Endothelial cell of umbilical vein (primary cell): Measurements from ENCODE around the gene SMAD2. TPM values are rescaled to one million over a fixed set of nuclear protein-coding genes. Genes with fewer than 3 reads are reported as not detected.
A peak's percentile ranks its signal among the peaks of the same experiment; 100 is the strongest.

Experiments used
- BruUV-seq: library from RNA; stranded (reverse); fragments of 400-500 nt; replicated peaks from 2 replicates; lab custom pipeline; 2021; lab: Mats Ljungman, UMichigan
- CTCF ChIA-PET: fragments of 300-600, 350-600 bp; sonication (Branson Sonifier 250); formaldehyde crosslinking; loops from one replicate; lab custom pipeline; 2021; ENCODE audit warnings: antibody characterized with exemption, inconsistent platforms; lab: Charles Lee
- POLR2A ChIA-PET: fragments of 300-600, 350-600 bp; sonication (Branson Sonifier 250); formaldehyde crosslinking; loops from one replicate; lab custom pipeline; 2021; ENCODE audit warnings: antibody characterized with exemption, inconsistent platforms; lab: Charles Lee
- DNase-seq: peaks from one replicate; pipeline ENCODE4 v3.0.0-alpha.2; 2011; ENCODE audit warnings: low read depth, low spot score
- FAIRE-seq: peaks from 2 replicates; lab custom pipeline; 2011; peaks lifted over from hg19 to GRCh38; lab: Jason Lieb, UNC
- H2AFZ ChIP-seq: 2 replicates; pipeline ENCODE4 v1.6.0; 2012; ENCODE audit warnings: low read depth, low read length, control low read depth, inconsistent platforms
- H3K27ac ChIP-seq: 2 replicates; pipeline ENCODE4 v1.5.1; 2011; ENCODE audit warnings: low read depth, mild to moderate bottlenecking, control low read depth, low read length, moderate library complexity; ENCODE audit not compliant: insufficient read depth
- H3K27me3 ChIP-seq, 2 experiments: 2 replicates each; pipeline versions ENCODE4 v1.6.0 to v1.6.1; 2011; ENCODE audit warnings: low read length in 2 of 2, mixed read lengths in 1 of 2; ENCODE audit not compliant: control insufficient read depth in 2 of 2, insufficient read depth in 2 of 2
- H3K36me3 ChIP-seq, 2 experiments: 2 replicates in 1 of 2; 3 replicates in 1 of 2; pipeline ENCODE4 v1.5.1; 2011; ENCODE audit warnings: low read length in 2 of 2, mild to moderate bottlenecking in 1 of 2, moderate library complexity in 1 of 2; ENCODE audit not compliant: control insufficient read depth in 2 of 2, insufficient read depth in 2 of 2; ENCODE audit errors: extremely low read depth in 1 of 2
- H3K4me1 ChIP-seq: 3 replicates; pipeline ENCODE4 v1.5.1; 2011; ENCODE audit warnings: mild to moderate bottlenecking, low read length; ENCODE audit not compliant: control insufficient read depth, insufficient read depth; ENCODE audit errors: extremely low read depth
- H3K4me2 ChIP-seq: 2 replicates; pipeline ENCODE4 v1.6.1; 2011; ENCODE audit warnings: low read length, control low read depth, mixed read lengths; ENCODE audit not compliant: insufficient read depth
- H3K4me3 ChIP-seq, 3 experiments: fragments of 200-600 bp in 1 of 3; sonication (generic), shearing (Covaris generic) in 1 of 3; replicated peaks in 1 of 3; 2 replicates each; pipeline ENCODE4 v1.5.1; 2011 to 2016; ENCODE audit warnings: control low read depth in 3 of 3, low read length in 3 of 3, mild to moderate bottlenecking in 2 of 3, inconsistent platforms in 1 of 3, low read depth in 1 of 3, moderate library complexity in 1 of 3; ENCODE audit not compliant: insufficient read depth in 1 of 3
- H3K79me2 ChIP-seq: 2 replicates; pipeline ENCODE4 v1.6.0; 2012; ENCODE audit warnings: low read length, inconsistent platforms; ENCODE audit not compliant: control insufficient read depth, insufficient read depth
- H3K9ac ChIP-seq: replicated peaks from 2 replicates; pipeline ENCODE3; 2011; ENCODE audit warnings: low read length, control low read depth; ENCODE audit not compliant: insufficient read depth; ENCODE audit errors: extremely low read depth
- H3K9me1 ChIP-seq: replicated peaks from 3 replicates; pipeline ENCODE4 v1.6.0; 2011; ENCODE audit warnings: mild to moderate bottlenecking, low read length; ENCODE audit not compliant: control insufficient read depth, insufficient read depth; ENCODE audit errors: extremely low read depth
- H3K9me3 ChIP-seq: replicated peaks from 2 replicates; pipeline ENCODE4 v1.5.1; 2012; ENCODE audit warnings: low read length, inconsistent platforms; ENCODE audit not compliant: control insufficient read depth, insufficient read depth
- H4K20me1 ChIP-seq: replicated peaks from 2 replicates; pipeline ENCODE3; 2011; ENCODE audit warnings: mild to moderate bottlenecking, low read length; ENCODE audit not compliant: control insufficient read depth, insufficient read depth; ENCODE audit errors: extremely low read depth
- EZH2 ChIP-seq: IDR thresholded peaks from 2 replicates; pipeline ENCODE4 v1.6.1; 2012; ENCODE audit warnings: borderline replicate concordance, low read depth, mild to moderate bottlenecking, moderate library complexity, low read length, inconsistent platforms; ENCODE audit not compliant: severe bottlenecking
- FOS ChIP-seq: IDR thresholded peaks from 2 replicates; pipeline ENCODE4 v1.6.1; 2011; ENCODE audit warnings: mild to moderate bottlenecking, low read length, moderate library complexity, borderline replicate concordance; ENCODE audit not compliant: insufficient read depth
- GATA2 ChIP-seq: IDR thresholded peaks from 2 replicates; pipeline ENCODE4 v1.7.0; 2011; ENCODE audit warnings: low read depth, mild to moderate bottlenecking, moderate library complexity, mixed read lengths, low read length; ENCODE audit not compliant: insufficient read length, insufficient read depth
- JUN ChIP-seq: IDR thresholded peaks from 2 replicates; pipeline ENCODE4 v1.6.1; 2011; ENCODE audit warnings: borderline replicate concordance, low read depth; ENCODE audit not compliant: insufficient read length, insufficient read depth
- MYC ChIP-seq: IDR thresholded peaks from one replicate; pipeline ENCODE4 v1.6.1; 2011; ENCODE audit warnings: mild to moderate bottlenecking, low read depth, low read length
- POLR2A ChIP-seq: IDR thresholded peaks from 2 replicates; pipeline ENCODE4 v1.6.1; 2012; ENCODE audit warnings: low read depth, mild to moderate bottlenecking, control low read depth, low read length
- POLR2AphosphoS5 ChIP-seq: IDR thresholded peaks from 2 replicates; pipeline ENCODE4 v1.6.1; 2012; ENCODE audit warnings: low read depth, mild to moderate bottlenecking, control low read depth, low read length, moderate library complexity; ENCODE audit not compliant: insufficient read depth
- dilution Hi-C: fragments of 300-500 bp; cut with MboI; formaldehyde crosslinking; loops from one replicate; pipeline ENCODE4 v1.15.0; 2019; ENCODE audit warnings: low sequenced_read_pairs; ENCODE audit not compliant: extremely low pct_ligation_motif_present
- intact Hi-C: fragments of 100-400 bp; cut with micrococcal nuclease; formaldehyde crosslinking; loops from one replicate; pipeline ENCODE4 v1.10.0; 2022
- polyA plus RNA-seq, 4 experiments: library from polyadenylated mRNA; depleted of rRNA in 3 of 4; stranded (reverse) in 3 of 4; unstranded in 1 of 4; fragments of >200 nt; gene quantifications; 2 replicates each; pipeline versions ENCODE4 v1.2.1 to v1.2.3, GENCODE V29; 2011 to 2012; ENCODE audit warnings: missing spikeins in 1 of 4
- total RNA-seq: library from RNA; stranded (reverse); gene quantifications from 2 replicates; pipeline ENCODE4 v1.2.3, GENCODE V29; 2021
- TF ChIP-seq, protein P1 (sequence below): IDR thresholded peaks from 2 replicates; pipeline ENCODE4 v1.6.1; 2011; ENCODE audit not compliant: insufficient read depth, insufficient read length
- TF ChIP-seq, protein P2 (sequence below), 2 donors: IDR thresholded peaks; 1 replicate in 1 of 2; 2 replicates in 1 of 2; pipeline ENCODE4 v1.5.1; 2011; ENCODE audit warnings: low read length in 2 of 2, mild to moderate bottlenecking in 2 of 2, moderate library complexity in 2 of 2, control low read depth in 1 of 2, inconsistent platforms in 1 of 2, low read depth in 1 of 2; ENCODE audit not compliant: insufficient read depth in 1 of 2; ENCODE audit errors: extremely low read depth in 1 of 2

The SMAD2 gene
- total and polyA plus RNA-seq, 2 donors (not counting 3 experiments of a cell fraction or from before 2014, with no cell fraction given), result 40.3 to 123 TPM

DNA sequence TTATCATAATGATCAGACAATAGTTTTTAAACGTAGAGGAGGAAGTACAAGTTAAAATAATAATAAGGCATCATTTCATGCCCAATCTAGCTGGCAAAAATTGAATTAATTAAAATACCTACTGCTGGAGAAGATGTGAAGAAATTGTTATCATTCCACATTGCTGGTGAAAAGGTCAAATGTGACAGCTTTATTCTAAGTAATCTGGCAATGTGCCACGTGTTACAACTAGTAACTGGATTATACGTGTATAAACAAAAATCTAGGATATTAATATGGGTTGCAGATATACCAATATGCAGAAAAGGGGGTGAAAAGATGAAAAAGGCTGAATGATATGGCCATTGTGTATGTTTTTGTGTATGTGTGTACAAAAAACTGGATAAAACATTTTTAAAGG, 32.4 kb downstream of the SMAD2 start:
- H3K4me1 ChIP-seq, result peaks cover 31% of the 10 kb centered on the region
- H3K9me1 ChIP-seq, result no peaks in the 10 kb centered on the region
- no peaks in the 10 kb centered on the region for H3K9me3 ChIP-seq
- TF ChIP-seq EZH2 (no peak), POLR2AphosphoS5 (no peak), JUN (no peak), POLR2A (no peak), FOS (no peak)
- no peak overlapping the region for H3K27ac ChIP-seq
- DNase-seq, result peak; percentile 32
- H2AFZ ChIP-seq, result no peak overlapping the region
- intact Hi-C loops, result loop anchor here (2.0 kb wide), 1 partner anchor 33 kb away; the partner anchor contains the start of gene SMAD2
- no peak overlapping the region for H3K9ac ChIP-seq
- no peak overlapping the region for H3K4me2 ChIP-seq
- no peak overlapping the region for H3K4me3 ChIP-seq
- FAIRE-seq, result no peak
- H3K27me3 ChIP-seq, result no peaks in the 10 kb centered on the region
- CTCF ChIA-PET, result interaction anchor here (1.4 to 2.7 kb wide), 2 partner anchors 20 to 28 kb away, joined by 3 to 6 read pairs; no protein-coding TSS in a partner anchor
- H3K36me3 ChIP-seq, result peaks cover 0 to 2% of the 10 kb centered on the region in 2 experiments
- dilution Hi-C loops, result no loop called here
- peaks cover 50% of the 10 kb centered on the region for H4K20me1 ChIP-seq
- POLR2A ChIA-PET, result no interaction called here
- BruUV-seq, result no TSS peak
- peaks cover 84% of the 10 kb centered on the region for H3K79me2 ChIP-seq

DNA sequence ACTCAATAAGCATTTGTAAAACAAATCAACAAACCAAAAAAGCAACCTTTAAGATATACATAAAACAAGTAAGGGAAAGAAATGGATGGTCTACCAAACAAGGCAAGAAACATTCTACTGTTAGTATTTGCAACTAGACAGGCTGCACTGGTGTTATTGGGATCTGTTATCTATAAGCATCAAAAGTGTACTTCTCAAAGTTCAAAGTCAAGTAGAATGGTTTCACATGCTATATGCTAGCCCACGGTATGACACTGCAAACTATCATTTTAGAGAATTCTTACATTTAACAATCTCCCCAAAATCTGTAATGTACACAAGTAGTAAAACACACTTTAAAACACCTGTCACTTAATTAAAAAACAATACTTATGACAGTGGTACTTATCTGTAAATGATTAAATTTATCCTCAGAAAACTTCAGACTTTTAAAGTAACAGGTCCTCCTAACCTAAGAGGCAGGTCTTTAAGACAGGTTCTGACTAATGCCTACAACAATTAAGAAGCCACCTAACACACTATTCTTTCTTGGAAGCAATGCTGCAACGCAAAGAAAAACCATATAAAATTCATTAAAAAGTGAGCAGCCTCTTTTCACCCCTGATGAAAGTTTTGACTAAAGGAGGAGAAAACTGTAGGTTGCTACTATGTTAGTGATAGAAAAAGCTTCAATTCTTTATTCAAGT, 34.8 kb downstream of the SMAD2 start:
- H4K20me1 ChIP-seq, result peaks cover 39% of the 10 kb centered on the region
- H3K9me3 ChIP-seq, result no peaks in the 10 kb centered on the region
- no peak overlapping the region for H3K9ac ChIP-seq
- peaks cover 0 to 2% of the 10 kb centered on the region in 2 experiments for H3K36me3 ChIP-seq
- dilution Hi-C loops (no loop called here), intact Hi-C loops (no loop called here)
- no peaks in the 10 kb centered on the region for H3K9me1 ChIP-seq
- CTCF ChIA-PET, result interaction anchor here (1.0 to 1.5 kb wide), 2 partner anchors 9 to 38 kb away, joined by 3 to 4 read pairs; no protein-coding TSS in a partner anchor
- H3K4me1 ChIP-seq, result peaks cover 39% of the 10 kb centered on the region
- no peak overlapping the region for H3K4me3 ChIP-seq
- BruUV-seq, result no TSS peak
- POLR2A ChIA-PET, result no interaction called here
- DNase-seq, result no peak
- H3K4me2 ChIP-seq, result no peak overlapping the region
- TF ChIP-seq MYC (no peak), POLR2AphosphoS5 (no peak), GATA2 (no peak), JUN (no peak), POLR2A (no peak), FOS (no peak), EZH2 (no peak)
- TF ChIP-seq, protein P1, sequence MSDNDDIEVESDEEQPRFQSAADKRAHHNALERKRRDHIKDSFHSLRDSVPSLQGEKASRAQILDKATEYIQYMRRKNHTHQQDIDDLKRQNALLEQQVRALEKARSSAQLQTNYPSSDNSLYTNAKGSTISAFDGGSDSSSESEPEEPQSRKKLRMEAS, result no peak
- TF ChIP-seq, protein P2, sequence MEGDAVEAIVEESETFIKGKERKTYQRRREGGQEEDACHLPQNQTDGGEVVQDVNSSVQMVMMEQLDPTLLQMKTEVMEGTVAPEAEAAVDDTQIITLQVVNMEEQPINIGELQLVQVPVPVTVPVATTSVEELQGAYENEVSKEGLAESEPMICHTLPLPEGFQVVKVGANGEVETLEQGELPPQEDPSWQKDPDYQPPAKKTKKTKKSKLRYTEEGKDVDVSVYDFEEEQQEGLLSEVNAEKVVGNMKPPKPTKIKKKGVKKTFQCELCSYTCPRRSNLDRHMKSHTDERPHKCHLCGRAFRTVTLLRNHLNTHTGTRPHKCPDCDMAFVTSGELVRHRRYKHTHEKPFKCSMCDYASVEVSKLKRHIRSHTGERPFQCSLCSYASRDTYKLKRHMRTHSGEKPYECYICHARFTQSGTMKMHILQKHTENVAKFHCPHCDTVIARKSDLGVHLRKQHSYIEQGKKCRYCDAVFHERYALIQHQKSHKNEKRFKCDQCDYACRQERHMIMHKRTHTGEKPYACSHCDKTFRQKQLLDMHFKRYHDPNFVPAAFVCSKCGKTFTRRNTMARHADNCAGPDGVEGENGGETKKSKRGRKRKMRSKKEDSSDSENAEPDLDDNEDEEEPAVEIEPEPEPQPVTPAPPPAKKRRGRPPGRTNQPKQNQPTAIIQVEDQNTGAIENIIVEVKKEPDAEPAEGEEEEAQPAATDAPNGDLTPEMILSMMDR (IDR thresholded peaks at IDR 0.05; ENCODE audit: extremely low read depth in 1 of 2, insufficient read depth in 1 of 2, low read depth in 1 of 2, low read length in 2 of 2), result no peak
- H3K27me3 ChIP-seq, result no peaks in the 10 kb centered on the region
- no peak for FAIRE-seq
- H2AFZ ChIP-seq, result no peak overlapping the region
- H3K27ac ChIP-seq, result no peak overlapping the region
- peaks cover 64% of the 10 kb centered on the region for H3K79me2 ChIP-seq
